RPMI7951 (cell line): ENCODE results near the gene PTPRN2. TPM values are rescaled to one million over a fixed set of nuclear protein-coding genes. Genes with fewer than 3 reads are reported as not detected.
A peak's percentile ranks its signal among the peaks of the same experiment; 100 is the strongest.

Experiments
- DNase-seq: peaks from one replicate; pipeline ENCODE4 v3.0.0-alpha.2; 2012; ENCODE audit warnings: low read depth
- total RNA-seq: library from RNA; depleted of rRNA; stranded (reverse); fragments of >200 nt; shearing (Covaris generic); gene quantifications from 2 replicates; pipeline ENCODE4 v1.2.3, GENCODE V29; 2014

The PTPRN2 gene
- total RNA-seq, 1 experiment from 2014 or later: 9.0 TPM

DNA sequence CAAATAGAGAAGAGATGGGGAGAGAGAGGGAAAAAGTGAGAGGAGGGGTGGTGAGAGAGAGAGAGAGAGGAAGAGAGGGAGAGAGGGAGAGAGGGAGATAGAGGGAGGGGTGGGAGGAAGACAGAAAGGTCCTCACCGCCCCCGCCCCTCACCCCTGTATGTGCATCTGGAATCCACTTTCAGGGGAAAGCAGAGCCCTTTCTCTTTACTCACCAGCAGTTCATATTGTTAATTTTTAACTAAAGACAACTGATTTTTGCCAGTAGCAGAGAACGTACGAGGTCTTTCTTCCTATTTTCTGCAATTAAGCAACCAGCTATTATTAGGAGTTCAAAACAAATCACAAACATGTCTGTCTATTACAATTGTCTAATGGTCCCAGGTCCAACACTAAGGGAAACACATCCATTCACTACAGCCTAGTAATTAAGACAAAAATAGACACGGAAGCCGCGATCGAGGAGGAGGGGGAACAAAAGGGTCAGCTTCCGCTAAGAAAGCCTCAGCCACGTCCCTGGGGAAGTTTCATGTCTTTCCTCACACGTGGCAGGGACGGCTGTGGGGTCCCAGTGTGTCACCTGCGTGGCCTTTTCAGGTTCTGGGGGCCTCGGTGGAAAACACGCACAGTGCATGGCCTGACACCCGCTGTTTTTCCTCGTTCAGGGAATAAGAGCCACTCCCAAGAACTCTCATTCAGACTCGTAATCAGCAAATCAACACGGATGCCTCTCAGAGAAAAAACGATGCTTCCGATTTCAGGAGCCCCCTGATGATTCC is 572.0 kb downstream of the PTPRN2 start:
- no peak for DNase-seq

DNA sequence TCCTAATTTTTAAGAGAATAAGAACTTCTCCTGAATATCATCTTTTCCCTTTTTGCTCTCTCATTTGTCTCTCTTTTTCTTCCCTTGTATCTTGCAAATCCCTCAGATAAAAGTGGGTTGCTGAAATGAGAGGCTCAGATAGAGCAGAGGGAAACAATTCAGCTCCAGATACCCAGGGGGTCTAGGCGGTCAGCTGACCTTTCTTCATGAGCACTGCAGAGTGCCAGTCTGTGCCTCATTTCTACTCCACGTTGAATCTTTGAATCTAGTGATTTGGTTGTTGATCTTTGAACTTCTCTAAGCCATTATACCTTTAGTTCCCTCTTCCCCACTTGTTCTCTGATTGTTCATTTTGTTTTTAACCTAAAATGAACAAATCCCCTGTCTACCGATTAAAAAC is 572.6 kb downstream of the PTPRN2 start:
- no peak for DNase-seq

- peak; percentile 8 for DNase-seq
Measured at GRCh38 chr7:158013085-158013668, 574.4 kb downstream of the PTPRN2 start.

DNA sequence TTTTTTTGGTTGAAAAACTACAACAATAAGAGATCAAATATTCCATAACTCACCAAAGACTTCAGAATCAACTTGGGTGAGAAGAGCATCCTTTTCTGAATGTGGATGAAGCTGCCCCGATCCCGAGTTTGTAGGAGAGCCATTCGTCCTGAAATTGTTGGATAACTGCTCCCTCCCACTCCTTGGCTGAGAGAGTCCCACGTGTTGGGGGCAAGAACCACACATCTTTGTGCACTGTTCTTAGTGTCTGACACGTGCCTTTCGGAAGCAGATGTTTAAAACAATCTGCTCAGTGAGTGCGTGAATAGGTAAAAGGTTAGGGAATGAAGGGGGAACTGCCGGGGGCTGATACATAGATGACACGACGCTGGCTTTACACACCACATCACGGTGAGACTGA is 575.7 kb downstream of the PTPRN2 start:
- peak; percentile 3 for DNase-seq

- DNase-seq: peak; percentile 17
Measured at GRCh38 chr7:158010961-158011693, 576.5 kb downstream of the PTPRN2 start.

DNA sequence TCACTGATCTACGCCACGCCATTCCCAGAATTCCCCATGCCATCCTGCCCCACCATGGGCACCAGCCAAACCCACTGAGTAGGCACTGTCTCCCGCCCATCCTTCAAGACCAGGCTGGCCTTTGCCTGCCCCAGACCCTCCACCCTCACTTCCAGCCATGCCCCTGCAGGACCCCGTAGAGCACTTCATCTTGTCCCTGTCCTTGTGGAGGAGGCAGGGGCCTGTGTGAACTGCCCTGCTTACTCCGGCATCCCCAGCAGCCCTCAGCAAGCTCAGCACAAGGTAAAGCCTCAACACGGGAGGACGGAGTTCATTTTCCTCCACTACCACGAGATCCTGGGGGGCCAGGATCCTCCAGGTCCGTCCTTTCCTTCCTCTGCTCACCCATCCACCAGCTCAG is 577.7 kb downstream of the PTPRN2 start:
- no peak for DNase-seq

GRCh38 chr7:158008267-158008666 is 579.4 kb downstream of the PTPRN2 start:
- no peak for DNase-seq

DNA sequence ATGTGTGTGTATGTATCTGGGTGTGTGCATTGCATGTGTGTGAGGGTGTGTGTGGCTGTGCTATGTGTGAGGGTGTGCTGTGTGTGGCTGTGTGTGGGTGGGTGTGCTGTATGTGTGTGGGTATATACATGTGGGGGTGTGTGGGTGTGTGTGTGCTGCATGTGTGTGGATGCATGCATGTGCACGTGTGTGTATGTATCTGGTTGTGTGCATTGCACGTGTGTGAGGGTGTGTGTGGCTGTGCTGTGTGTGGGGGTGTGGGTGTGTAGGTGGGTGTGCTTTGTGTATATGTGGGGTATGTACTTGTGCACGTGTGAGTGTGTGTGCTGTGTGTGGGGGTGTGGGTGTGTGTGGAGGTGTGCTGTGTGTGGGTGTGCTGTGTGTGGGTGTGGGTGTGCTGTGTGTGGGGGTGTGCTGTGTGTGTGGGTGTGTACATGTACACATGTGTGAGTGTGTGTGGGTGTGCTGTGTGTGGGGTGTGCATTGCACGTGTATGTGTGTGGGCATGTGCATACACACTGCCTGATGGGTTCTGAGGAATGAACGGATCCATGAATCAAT is 579.8 kb downstream of the PTPRN2 start:
- no peak for DNase-seq

GRCh38 chr7:158006841-158007696 is 580.6 kb downstream of the PTPRN2 start:
- no peak for DNase-seq

GRCh38 chr7:158005531-158005930 is 582.1 kb downstream of the PTPRN2 start:
- no peak for DNase-seq

GRCh38 chr7:158004123-158004490 is 583.5 kb downstream of the PTPRN2 start:
- no peak for DNase-seq

GRCh38 chr7:158003441-158004122 is 584.0 kb downstream of the PTPRN2 start:
- no peak for DNase-seq

- no peak for DNase-seq
Measured at GRCh38 chr7:158002486-158003080, 585.0 kb downstream of the PTPRN2 start.

- peak; percentile 43 for DNase-seq
Measured at GRCh38 chr7:158001621-158002320, 585.9 kb downstream of the PTPRN2 start.

DNA sequence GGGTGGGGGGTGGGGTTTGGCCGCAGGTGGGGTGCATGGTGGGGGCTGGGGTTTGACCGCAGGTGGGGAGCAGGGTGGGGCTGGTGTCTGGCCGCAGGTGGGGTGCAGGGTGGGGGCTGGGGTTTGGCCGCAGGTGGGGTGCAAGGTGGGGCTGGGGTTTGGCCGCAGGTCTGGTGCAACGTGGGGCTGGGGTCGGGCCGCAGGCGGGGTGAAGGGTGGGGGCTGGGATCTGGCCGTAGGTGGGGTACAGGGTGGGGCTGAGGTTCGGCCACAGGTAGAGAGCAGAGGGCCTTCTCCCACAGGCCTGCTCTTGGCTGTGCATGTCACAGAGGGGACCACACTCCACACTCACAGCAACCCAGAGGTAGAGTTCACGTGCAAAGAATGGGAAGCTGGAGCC is 586.6 kb downstream of the PTPRN2 start:
- no peak for DNase-seq

- no peak for DNase-seq
Measured at GRCh38 chr7:158000160-158000559, 587.5 kb downstream of the PTPRN2 start.

GRCh38 chr7:157998884-157999552 is 588.6 kb downstream of the PTPRN2 start:
- no peak for DNase-seq

GRCh38 chr7:157997471-157997870 is 590.2 kb downstream of the PTPRN2 start:
- no peak for DNase-seq

DNA sequence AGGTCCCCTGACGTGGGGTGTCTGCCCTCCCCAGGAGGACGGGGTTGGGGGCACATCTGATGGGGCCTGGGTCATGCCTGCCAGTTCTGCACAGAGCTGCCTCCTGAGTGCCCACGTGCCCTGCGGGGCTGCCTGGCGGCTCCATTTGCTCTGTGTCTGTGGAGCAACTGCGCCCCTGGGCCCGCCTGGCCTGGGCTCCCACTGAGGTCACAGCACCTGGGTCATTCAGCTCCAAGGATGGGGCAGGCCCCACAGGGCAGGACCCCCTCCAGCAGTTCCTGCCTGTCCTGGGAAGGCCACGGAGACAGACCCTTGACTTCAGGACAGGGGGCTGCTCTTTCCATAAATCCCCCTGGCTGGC is 590.6 kb downstream of the PTPRN2 start:
- no peak for DNase-seq
